ENCODE measurements around the gene EPS8.

EPS8 gene

GRCh38 chr12:15789220-15790171 lies at the start of gene EPS8:
EPS8 (minus strand) TSS chr12:15789388; CDS start chr12:15682951, 106,437 bp downstream.
- DNase-seq = peak; percentile 88 to 89

- DNase-seq = no peak
Observed at GRCh38 chr12:15837141-15837790, 48.1 kb upstream of the EPS8 start.

GRCh38 chr12:15834575-15834974 lies 45.4 kb upstream of the EPS8 start:
- DNase-seq = no peak

DNA sequence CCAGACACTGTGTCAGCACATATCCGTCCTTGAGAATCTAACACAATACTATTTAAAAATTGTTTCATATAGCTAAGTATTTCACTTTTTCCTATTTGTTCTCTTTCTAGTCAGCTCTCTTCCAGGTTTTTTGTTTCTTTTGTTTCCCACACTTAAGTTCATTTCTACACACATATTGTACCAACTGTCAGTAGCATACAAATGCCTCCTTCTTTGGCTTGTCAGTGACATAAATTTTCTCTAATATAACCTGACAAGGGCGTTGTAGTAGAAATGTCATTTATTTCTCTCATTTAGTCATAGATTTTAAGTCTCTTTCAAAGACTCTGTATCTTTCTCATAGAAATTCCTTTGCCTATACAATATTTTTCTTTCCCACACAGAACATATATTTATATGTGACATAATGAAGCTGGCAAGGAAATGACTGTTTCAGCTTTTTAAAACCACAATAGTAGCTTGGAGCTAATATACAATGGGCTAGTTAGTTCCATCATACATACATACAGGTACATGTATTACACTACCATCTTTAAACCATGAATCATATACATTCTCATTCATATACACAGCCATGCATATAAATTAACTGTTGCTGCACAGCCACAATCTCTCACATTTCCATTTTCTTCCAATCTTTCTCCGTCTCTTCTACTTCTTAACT lies 42.3 kb upstream of the EPS8 start:
- DNase-seq = no peak

GRCh38 chr12:15830538-15830937 lies 41.4 kb upstream of the EPS8 start:
- no peak for DNase-seq

DNA sequence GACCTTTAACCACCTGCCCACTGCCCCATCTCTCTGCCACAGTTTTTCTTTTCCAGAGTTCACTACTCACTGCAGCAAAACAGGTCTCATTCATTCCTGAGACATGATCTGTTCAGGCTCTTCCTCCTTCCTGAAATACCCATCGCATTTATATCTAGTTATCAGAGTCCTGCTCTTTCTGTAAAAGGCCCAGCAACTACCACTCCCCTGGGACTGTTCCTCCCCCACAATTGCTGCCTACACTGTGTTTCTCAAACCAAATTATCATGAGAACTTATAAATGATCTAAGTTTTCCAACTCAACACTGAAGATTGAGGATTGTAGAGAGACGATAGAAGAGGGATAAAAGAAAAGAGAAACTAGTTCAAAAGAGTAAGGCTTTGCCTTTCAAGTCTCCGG lies 40.8 kb upstream of the EPS8 start:
- DNase-seq = no peak

GRCh38 chr12:15829255-15829654 lies 40.1 kb upstream of the EPS8 start:
- no peak for DNase-seq

GRCh38 chr12:15827136-15827535 lies 37.9 kb upstream of the EPS8 start:
- DNase-seq = no peak

GRCh38 chr12:15824516-15824915 lies 35.3 kb upstream of the EPS8 start:
- DNase-seq = no peak

- DNase-seq = no peak
Observed at GRCh38 chr12:15823360-15824128, 34.4 kb upstream of the EPS8 start.

DNA sequence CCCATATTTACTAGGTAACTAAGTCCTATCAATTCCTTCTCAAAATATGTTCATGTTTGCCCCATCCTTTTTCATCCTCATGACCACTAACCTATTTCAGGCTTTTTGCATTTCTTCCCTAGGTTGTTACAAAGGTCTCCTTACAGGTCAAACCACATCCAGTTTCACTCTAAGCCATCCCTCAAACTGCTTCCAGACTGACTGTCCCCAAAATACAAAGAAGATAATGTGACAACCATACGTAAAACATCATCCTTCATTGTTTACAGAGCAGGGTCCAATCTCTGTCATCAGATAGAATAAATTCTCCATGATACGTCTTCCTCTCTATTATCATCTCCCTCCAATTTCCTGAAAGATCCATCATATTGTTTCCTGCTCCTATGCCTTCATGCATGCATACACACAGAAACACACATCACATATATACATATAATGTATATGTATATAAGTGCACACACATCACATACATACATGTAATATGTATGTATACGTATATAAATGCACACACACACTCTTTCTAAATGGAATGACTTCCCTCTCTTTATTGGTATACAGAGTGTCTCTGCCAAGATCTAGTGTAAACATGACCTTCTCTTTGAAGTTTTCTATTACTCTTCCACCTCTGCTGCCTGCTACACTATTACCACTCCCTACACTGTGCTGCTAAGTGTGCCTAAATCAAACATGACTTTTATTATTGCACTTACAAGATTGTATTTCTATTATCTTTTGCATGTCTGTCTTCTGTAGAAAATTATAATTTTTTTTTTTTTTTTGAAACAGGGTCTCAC lies 30.7 kb upstream of the EPS8 start:
- DNase-seq = no peak

GRCh38 chr12:15818418-15818817 lies 29.2 kb upstream of the EPS8 start:
- no peak for DNase-seq

- no peak for DNase-seq
Observed at GRCh38 chr12:15815730-15816129, 26.5 kb upstream of the EPS8 start.

- DNase-seq = no peak
Observed at GRCh38 chr12:15811214-15812127, 22.3 kb upstream of the EPS8 start.

DNA sequence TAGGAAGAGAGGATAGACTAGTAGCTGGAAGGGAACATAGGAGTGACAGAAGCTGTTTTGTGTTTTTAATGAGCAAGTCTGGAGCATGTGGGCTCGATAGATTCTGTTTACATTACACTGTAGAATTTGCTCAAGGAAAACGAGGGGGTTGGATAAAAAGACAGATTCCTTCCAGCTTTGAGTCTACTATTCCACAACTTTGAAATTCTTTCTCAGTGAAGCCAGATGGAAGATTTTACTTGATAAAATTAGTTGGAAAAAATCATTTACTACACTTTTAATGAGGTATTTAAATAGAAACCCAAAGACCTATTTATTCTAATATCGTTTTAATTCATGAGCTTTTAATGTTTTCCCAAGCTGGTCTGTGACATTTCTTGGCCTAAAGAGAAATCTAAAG lies 19.5 kb upstream of the EPS8 start:
- DNase-seq = no peak

GRCh38 chr12:15808250-15808649 lies 19.1 kb upstream of the EPS8 start:
- no peak for DNase-seq

DNA sequence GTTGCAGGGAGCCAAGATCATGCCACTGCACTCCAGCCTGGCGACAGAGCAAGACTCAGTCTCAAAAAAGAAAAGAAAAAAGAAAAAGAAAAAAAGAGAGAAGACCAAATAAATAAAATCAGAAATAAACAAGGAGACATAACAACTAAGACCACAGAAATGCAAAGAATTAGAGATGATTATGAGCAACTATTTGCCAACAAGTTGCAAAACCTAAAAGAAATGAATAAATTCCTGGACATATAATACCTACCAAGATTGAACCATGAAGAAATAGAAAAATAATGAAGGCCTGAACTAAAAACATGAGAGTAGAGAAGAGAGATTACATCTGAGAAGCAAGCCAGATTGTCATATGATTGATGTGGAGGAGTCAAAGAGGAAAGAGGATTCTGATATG lies 17.6 kb upstream of the EPS8 start:
- DNase-seq = no peak

DNA sequence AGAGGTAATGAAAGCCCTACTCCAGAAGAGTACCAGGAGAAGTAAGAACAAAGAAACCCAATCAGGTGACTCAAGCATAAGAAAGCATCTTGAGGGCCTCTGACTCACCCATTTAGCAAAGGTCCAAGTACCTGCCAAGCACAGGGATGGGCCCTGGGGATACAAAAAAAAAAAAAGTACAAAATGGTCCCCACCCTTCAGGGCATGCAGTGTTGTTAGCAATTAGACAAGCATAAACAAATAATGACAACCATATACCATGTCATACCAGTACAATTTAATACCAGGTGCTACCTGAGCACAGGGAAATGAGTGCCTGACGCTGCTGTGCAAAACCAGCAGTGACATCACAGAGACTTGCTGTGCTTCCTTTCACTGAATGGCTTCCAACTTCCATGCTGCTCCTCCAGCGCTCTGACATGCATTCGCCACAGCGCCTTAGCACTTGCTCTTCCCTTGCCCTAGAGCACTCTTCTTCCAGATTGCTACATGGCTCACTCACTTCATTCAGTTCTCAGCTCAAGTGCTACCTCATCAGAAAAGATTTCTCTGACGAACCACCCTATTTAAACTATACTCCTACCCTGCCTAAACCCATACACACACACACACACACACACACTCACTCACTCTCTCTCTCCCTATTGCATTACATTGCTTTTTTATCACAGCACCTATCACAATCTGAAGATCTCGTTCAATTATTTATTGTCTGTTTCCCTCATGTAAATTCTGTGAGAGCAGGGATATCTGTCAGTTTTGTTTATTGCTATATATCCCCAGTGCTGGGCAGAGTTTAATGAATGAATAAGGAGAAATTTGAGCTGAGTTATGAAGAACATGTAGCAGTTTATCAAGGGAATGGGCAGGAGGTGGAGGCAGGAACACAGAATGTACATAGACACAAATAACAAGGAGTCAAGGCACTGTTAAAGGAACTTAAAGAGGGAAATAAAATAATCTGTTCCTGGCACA lies 12.9 kb upstream of the EPS8 start:
- no peak for DNase-seq

DNA sequence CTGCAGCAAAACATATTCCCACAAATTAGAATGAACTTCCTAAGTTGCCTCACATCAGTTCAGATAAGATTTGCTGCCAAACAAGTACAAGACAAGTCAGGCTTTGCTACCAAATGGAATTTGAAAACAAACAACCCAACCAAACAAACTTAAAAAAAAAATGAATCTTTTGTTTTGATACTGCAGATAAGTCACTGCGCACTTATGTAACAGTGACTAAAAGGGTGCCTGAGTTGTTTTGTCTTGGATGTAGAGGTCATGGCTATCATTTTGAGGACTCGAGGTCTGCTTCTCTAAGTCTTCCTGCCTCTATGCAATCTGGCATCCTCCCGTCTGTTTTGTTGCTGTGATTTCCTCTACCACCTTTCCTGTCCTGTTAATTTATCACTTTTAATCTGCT lies 11.1 kb upstream of the EPS8 start:
- no peak for DNase-seq

DNA sequence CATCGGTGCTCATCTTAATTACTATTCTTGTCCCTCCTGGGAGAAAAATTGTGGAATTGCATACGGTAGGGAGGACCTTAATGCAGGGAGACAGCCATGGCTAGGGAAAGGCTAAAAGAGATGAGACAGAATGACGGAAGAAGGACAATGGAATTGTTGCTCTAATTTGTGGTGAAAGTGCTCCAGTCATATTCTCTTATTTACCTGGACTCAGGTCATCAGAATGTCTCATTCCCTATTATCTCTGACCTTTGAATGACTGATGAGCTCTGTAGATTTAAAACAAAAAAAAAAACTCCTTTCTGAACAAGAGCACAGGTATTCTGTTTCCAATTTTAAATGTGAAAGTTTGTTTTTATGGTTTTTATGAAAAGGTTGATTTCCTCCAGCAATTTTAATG lies 8.6 kb upstream of the EPS8 start:
- no peak for DNase-seq
